Suppressor macrophage treated with lipopolysaccharide for 4 hours (primary cell): Measurements from ENCODE around the gene CMTM6.
"Not testable (repeated sequence)": the region's sequence is repeated elsewhere in the genome, so short reads cannot be mapped to it uniquely, and the experiment has no call there.

ENCODE experiments used
- DNase-seq: peaks from one replicate; pipeline ENCODE4 v3.0.0-alpha.2; 2020

The CMTM6 gene, protein sequence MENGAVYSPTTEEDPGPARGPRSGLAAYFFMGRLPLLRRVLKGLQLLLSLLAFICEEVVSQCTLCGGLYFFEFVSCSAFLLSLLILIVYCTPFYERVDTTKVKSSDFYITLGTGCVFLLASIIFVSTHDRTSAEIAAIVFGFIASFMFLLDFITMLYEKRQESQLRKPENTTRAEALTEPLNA

DNA sequence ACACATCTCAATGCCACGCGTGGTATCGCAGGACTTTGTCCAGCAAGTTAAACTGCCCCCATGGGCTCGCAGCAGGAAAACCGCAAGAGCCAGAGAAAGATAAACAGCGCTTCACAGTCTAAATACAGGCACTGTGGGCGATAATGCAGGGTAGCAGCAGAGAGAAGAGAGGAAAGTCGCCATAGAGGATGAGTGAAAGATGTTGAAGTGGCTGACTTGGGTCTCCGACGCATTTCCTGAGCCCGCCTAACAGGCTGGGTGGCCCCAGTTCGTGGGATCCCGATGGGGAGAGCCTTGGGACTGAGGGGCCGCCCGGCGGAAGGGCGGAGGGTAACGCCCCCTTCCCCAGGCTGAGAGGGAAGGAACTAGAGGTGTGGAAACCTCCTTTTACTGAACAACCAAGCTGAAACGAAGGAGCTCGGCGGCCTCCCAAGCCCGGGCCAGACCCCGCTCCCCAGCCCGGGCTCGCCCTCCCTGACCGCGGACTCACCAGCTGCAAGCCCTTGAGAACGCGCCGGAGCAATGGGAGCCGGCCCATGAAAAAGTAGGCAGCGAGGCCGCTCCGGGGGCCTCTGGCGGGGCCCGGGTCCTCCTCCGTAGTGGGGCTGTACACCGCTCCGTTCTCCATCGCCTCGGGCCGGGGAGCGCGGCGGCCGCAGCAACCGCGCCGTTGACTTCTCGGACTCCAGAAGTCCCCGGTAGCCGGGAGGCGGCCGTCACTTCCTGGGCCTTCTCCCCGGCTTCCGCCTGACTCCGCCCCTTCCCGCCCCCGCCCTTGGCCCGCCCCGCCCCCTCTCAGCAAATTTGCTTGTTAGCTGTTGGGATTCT is at the start of gene CMTM6:
Gene CMTM6, minus strand, starts transcription at position 735 of the 828 bp plus-strand sequence. Its CDS starts 107 bp downstream, at position 628.
- DNase-seq: peak; percentile 90

DNA sequence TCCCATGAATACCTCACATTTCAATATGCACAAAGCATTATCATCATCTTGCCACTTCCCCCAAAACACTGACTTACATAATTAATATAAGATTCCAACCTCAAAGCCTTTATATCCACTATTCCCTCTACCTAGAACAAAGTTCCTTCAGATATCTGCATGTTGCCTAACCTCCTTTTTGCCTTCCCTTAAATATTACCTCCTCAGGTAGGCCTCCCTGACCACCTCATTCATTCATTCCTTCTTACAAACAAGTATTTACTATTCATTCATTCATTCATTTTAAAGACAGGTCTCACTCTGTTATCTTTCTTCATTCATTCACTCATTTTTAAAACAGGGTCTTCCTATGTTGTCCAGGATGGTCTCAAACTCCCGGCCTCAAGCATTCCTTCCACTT is 49.4 kb upstream of the CMTM6 start:
- no peak for DNase-seq

DNA sequence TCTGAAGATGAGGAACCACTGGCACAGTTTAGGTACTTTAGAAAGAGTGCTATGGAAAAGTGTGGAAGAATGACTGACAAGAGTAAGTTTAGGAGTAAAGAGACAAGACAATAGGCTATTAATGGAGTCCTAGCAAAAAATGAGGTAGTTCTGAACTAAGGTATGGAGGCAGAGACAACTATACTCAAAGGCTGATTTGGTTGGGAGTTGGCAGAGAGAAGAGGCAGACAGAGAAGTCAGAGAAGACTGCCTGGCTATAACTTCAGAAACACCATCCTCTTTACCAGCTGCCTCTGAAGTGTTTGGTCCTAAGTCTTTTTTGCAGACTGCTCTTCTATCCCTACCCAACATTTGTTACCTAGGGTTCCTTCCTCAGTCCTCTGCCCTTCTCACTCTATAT is 48.8 kb upstream of the CMTM6 start:
- no peak for DNase-seq

DNA sequence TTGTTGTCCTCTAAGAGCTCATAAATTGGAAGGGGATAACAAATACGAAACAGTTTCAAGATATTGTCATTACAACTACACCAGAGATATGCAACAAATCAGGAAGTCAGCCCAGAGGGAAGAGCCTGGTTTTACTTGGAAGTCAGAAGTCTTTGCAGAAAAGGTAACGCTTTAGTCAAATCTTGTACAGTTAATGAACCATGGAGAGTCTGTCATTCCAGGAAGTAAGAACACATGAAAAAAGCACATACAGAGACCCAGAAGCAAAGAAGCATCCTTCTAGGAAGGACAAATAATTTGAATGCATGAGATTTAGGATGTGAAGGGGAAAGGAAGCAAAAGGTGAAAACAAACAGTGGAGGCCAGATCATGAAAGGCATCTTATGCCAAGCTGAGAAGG is 48.4 kb upstream of the CMTM6 start:
- no peak for DNase-seq

DNA sequence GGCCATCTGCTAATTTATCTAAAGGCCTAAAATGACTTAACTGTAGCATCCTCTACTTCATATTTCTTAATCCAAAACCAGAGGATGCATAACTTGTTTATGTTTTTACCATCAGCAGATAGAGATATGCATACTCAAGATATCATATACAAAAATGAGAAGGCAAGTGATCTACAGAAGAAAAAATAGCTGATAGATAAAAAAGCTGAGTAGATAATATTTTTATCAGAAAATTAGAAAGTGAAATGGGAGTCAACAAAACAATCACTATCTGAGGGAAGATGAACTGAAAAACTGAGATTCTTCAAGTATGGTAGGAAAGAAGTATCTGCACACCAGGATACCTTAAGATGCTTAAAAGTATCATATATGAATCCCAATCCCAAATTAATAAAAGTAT is 42.7 kb upstream of the CMTM6 start:
- no peak for DNase-seq

DNA sequence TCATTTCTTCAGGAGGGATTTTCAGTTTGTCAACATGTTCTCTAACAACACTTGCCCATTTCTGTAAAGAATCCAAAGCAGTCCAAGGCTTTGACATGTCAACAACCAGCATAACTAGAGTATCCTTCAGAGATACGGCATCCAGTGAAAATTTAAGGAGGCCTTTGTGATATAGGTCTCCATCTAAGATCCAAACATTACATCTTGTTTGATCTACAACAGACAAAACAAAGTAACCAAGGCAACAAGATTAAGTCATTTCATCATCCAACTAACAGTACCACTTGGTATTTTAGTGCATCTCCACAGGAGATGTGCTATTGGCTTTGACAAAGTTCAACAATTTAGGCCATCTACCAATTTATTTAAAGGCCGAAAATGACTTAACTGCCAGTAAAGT is 42.2 kb upstream of the CMTM6 start:
- no peak for DNase-seq

DNA sequence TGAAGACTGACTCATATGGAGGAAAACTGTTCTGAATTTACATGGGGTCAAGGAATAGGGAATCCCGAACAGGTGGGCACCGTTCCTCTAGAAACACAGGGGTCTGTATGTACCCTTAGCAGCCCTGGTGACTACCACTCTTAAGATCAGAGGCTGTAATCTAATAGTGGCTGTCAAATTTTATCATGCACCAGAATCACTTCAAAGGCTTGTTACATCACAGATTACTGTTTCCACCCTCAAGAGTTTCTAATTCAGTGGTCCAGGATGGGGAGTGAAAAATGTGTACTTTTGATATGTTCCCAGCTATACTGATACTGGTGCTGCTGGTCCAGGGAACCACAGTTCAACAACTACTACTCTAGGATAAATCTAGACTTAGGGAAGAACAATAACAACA is 40.2 kb upstream of the CMTM6 start:
- DNase-seq: no peak

DNA sequence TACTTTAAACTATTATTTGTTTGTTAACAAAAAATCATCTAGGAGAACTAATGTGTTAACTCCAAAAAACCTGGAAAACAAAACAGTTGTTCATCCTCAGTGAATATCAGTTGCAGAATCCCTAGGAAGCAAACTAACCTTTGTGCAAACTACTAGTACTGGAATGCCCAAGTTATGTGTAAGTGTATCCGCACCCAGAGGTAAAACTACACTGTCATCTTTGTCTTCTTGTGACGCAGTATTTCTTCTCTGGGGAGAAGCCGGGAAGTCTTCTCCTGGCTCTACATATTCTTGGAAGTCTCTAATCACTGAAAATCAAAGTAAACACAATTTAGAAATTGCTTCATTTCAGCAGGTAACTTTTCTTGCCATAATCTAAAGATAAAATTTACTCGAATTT is 38.2 kb upstream of the CMTM6 start:
- DNase-seq: no peak

DNA sequence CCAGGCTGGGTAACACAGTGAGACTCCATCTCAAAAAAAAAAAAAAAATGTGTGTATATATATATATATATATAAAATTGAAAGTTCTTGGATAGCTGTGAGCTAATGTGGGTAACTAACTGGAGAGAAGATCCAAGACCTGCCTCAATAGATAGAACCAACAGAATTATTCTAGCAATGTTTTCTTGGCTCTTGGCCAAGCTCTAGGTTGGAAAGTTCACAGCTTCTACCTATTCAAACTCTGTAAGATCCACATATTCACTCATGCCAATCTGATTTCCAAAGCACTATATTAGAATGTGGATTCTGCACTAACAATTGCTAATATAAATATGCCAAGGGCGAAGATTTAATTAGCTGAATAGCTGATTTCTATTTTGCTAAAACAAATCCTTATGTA is 29.8 kb upstream of the CMTM6 start:
- no peak for DNase-seq

DNA sequence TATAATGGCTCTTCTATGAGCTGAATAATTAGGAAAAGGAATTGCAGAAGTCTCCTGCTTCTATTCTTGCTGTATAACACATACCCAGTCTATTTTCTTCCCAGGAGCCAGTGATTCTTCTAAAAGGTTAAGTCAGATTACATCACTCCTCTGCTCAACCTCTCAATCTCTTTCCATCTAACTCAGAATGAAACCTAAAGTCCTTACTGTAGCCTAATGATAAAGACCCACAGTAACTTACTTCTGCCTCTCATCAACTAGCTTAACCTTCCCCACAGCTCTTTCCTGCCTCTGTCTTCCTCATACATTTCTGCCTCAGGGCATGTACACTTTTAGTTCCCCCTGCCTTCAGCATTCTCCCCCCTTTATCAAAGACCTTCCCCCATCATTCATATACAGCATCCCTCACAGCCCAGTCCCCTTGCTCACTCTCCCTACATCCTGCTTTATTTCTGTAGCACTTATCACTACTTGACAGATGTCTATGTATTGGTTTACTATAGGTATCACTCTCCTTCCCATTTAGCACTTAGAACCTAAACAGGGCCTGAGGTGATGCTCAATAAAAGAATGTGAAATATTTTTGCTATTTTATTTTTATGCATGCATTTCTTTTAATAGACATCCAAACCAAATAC is 28.5 kb upstream of the CMTM6 start:
- peak; percentile 29 for DNase-seq

DNA sequence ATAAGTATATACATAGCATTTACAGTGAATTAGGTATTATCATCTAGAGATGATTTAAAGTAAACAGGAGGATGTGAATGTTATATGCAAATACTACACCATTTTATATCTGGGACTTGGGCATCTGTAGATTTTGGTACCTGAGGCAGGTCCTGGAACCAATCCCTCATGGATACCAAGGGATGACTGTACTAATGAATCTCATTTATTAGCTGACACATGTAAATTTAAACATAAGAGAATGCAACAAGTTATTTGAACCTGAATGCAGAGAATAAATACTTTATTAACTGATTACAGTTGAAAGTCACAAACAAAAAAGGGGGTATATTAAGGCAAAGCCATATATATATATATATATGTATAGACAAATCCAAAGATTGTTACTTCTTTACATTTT is 23.1 kb upstream of the CMTM6 start:
- DNase-seq: no peak

DNA sequence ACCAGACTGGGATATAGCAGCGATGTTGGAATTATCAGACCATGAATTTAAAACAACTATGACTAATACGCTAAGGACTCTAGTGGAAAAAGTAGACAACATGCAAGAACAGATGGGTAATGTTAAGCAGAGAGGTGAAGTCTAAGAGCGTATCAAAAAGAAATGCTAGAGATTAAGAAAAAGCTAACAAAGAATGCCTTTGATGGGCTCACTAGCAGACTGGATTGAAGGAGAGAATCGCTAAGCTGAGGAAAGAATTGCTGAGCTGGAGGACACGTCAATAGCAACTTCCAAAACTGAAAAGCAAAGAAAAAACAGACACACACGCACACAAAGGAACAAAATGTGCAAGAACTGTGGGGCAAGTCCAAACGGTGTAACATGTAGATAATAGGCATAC is 20.0 kb upstream of the CMTM6 start:
- DNase-seq: no peak

DNA sequence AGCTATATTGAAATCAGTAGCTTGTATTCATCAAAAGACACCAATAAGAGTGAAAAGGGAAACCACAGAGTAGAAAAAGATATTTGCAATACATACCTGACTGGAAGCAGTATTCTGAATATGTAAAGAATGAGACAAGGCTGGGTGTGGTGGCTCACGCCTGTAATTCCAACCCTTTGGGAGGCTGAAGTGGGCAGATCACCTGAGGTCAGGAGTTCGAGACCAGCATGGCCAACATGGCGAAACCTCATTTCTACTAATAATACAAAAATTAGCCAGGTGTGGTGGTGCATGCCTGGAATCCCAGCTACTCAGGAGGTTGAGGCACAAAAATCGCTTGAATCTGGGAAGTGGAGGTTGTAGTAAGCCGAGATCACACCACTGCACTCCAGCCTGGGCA is 16.3 kb upstream of the CMTM6 start:
- DNase-seq: not testable (repeated sequence)

DNA sequence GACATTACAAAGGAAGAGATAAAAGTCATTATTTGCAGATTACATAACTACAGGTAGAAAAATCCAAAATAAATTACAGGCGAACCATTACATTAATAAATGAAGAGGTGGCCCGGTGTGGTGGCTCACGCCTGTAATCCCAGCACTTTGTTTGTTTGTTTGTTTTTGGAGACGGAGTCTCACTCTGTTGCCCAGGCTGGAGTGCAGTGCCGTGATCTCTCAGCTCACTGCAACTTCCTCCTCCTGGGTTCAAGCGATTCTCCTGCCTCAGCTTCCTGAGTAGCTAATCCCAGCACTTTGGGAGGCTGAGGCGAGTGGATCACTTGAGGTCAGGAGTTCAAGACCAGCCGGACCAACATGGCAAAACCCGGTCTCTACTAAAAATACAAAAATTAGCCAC is 14.1 kb upstream of the CMTM6 start:
- not testable (repeated sequence) for DNase-seq

DNA sequence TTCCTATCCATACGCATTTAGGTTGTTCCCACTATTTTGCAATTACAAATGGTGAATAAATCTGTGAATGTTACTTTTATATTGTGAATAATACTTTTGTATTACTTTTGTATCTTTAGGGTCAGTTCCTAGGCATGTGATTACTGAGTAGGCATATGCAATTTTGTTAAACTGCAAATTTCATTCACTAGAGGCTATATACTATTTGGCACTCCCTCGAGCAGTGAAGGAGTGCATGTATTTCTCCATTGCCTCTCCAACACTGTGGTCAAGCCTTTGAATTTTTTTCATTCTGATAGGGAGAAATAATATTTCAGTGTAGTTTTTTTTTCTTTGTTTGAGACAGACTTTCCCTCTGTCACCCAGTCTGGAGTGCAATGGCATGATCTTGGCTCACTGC is 8.4 kb upstream of the CMTM6 start:
- DNase-seq: no peak

DNA sequence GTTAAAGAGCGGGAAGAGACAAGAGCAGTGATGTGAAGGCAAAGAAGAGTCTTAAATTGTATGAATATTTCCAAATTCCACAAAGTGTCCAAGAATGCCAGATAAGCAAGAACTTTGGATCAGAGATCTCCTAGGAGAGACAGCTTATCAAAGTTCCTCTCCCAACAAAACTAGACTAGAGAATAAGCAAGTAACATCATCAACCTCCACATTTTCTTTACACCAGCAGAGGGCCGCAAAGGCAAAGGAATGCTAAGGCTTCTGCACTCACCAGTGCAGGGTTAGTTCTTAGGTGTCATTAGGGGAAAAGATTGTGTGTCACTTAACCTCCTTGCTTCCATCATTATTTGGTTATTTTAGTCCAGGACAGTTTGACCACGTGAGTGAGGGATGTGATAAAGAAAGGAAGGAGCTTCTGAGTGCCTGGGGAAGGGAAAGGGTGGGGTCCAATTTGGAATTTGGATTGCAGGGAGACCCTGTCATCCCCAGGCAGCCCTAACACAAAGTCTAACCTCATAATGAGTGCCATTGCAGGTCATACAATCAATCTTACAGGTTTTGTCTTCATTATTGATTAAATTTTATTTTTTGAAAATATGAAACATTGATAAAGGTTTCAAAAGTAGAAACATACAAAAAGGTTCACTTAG is 7.5 kb upstream of the CMTM6 start:
- DNase-seq: peak; percentile 78

DNA sequence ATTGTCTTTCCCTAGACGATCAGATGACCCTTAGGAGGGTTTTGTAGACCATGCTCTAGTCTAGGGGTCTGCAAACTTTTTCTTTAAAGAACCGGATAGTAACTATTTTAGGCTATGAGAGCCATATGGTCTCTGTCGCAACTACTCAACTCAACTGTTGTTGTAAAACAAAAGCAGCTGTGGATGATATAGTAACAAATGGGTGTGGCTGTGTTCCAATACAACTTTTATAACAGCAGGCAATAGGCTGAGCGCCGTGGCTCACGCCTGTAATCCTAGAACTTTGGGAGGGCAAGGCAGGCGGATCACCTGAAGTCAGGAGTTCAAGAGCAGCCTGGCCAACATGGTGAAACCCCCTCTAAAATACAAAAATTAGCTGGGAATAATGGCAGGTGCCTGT is 6.1 kb upstream of the CMTM6 start:
- DNase-seq: no peak

DNA sequence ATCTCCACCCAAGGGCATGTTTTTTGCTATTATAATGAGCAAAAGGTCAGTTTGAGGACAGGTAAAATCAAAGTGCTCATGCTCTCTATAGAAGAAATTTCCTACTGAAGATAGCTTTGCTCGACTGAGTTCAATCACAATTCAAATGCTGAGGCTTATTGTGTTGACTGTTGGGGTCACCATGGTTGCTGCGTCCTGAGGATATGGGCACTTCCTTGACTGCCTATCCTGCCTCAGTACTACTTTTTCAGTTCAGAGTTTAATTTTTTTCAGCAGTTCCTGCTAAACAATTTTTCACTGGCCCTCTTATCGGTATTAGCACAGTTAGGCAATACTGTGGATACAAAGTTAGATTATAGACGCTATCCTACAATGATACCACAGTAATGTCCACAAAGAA is 3.8 kb upstream of the CMTM6 start:
- DNase-seq: no peak

DNA sequence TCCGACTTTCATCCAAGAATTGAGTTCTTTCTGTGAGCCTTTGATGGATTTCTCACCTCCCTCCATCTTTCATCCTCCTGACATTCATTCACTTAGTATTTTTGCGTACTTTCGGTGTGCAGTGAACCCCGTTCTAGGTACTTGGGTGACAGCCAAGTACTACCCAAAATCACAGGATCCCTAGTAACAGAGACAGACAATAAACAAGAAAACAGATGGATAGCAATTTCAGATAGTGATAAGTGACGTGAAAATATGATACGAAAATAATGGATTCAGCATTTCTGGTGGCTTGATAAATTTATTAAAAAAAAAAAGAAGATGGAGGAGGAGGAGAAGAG is 264 bp upstream of the CMTM6 start:
- DNase-seq: no peak

DNA sequence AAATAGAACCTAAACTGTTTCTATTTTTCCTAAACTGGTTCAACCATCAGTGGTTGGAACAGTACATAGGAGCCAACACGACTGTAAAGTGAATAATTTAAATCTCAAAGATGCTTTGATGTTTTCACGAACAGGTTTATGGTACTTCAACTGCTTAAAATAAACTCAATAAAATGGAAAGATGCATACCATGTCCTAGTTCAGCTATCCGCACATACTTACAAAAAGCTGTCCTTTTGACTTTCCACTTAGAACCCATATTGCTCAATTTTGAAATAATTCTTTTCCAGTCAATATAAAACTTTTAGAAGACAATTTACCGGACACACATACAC is 902 bp downstream of the CMTM6 start:
- DNase-seq: no peak

DNA sequence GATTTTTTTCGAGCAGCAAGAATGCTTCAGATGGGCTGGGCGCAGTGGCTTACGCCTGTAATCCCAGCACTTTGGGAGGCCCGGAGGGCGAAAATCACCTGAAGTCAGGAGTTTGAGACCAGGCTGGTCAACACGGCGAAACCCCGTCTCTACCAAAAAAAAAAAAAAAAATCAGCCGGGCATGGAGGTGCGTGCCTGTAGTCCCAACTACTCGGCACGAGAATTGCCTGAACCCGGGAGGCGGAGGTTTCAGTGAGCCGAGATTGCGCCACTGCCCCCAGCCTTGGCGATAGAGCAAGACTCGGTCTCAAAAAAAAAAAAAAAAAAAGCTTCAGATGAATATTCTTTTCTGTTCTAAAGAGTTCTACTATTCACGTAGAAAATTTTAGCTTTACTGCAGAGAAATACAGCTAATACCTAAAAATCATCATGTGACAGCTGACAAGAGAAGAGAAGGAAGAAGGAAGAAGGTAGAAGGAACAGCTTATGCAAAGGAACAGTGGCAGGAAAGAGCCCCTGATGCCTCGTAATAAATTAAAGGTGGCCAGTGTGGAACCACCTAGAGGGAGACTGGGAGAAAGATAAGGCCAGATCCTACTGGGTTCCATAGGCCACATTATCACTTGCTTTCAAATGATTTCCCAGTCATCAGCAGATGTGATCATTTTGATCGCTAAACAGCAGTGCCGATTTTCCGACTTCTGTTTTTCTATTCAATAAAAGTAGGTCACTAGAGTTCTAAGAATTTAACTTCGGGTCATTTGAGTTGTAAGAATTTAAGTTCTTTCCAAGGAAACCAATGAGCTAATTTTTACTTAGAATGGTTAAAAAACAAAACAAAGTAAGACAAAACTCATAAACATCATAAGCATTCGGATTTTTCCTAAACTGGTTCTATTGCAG is 1.5 kb downstream of the CMTM6 start:
- DNase-seq: peak; percentile 47

DNA sequence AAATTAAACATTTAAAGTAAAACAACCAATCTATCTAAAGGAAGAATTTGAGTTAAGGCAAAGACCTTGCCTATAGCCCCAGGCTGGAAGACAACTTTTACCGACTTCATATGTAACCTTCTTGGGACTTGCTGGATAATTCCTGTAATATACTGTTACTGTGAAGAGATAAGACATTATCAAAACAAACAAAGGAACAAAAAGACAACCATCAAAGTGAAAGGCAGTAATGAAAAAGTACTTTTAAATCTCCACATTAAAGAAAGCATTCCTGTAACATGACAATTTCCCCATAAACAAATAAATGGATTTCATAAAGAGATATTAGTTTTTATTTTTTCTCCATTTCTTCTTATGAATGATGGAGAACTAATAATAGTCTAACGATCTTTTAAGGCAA is 2.4 kb downstream of the CMTM6 start:
- DNase-seq: no peak

DNA sequence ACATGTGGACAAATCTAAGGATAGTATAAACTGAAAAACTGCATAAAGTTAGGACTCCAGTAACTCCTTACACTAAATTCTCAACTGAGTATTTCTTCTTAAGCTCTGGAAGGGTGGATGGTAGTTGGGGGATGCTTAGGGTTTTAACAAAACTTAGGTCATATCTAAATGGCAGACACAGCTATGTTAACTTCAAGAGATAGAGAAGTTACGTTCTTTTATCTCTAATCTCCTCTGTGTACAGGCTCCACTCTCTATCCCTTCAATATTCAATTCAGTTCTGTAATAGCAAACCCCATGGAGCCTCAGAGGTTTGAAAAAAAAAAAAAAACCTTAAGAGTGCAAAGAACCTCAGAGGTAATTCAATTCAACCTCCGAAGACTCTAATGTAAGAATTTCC is 3.1 kb downstream of the CMTM6 start:
- DNase-seq: no peak
